ENCODE measurements around the gene SUFU.
"Not testable (repeated sequence)": the region's sequence is repeated elsewhere in the genome, so short reads cannot be mapped to it uniquely, and the experiment has no call there.

The SUFU gene

GRCh38 chr10:102650655-102651454, 147.1 kb downstream of the SUFU start:
- DNase-seq (ENCODE audit: low spot score) = no peak

GRCh38 chr10:102651455-102652169, 147.8 kb downstream of the SUFU start:
- DNase-seq (ENCODE audit: low spot score) = no peak

GRCh38 chr10:102652170-102652916, 148.6 kb downstream of the SUFU start:
- no peak for DNase-seq (ENCODE audit: low spot score)

GRCh38 chr10:102653060-102653459, 149.3 kb downstream of the SUFU start:
- DNase-seq (ENCODE audit: low spot score) = no peak

GRCh38 chr10:102654566-102654965, 150.8 kb downstream of the SUFU start:
- no peak for DNase-seq (ENCODE audit: low spot score)

GRCh38 chr10:102654969-102655368, 151.2 kb downstream of the SUFU start:
- no peak for DNase-seq (ENCODE audit: low spot score)

- no peak for DNase-seq (ENCODE audit: low spot score)
Observed at GRCh38 chr10:102656026-102656425, 152.3 kb downstream of the SUFU start.

- DNase-seq (ENCODE audit: low spot score) = no peak
Observed at GRCh38 chr10:102656791-102657371, 153.1 kb downstream of the SUFU start.

- DNase-seq (ENCODE audit: low spot score) = no peak
Observed at GRCh38 chr10:102657451-102657850, 153.7 kb downstream of the SUFU start.

- no peak for DNase-seq (ENCODE audit: low spot score)
Observed at GRCh38 chr10:102657984-102658724, 154.4 kb downstream of the SUFU start.

GRCh38 chr10:102658802-102659201, 155.0 kb downstream of the SUFU start:
- no peak for DNase-seq (ENCODE audit: low spot score)

- DNase-seq (ENCODE audit: low spot score) = no peak
Observed at GRCh38 chr10:102660888-102661657, 157.3 kb downstream of the SUFU start.

- no peak for DNase-seq (ENCODE audit: low spot score)
Observed at GRCh38 chr10:102661658-102662028, 157.9 kb downstream of the SUFU start.

- DNase-seq (ENCODE audit: low spot score) = no peak
Observed at GRCh38 chr10:102665904-102666509, 162.2 kb downstream of the SUFU start.

GRCh38 chr10:102667411-102667810, 163.6 kb downstream of the SUFU start:
- DNase-seq (ENCODE audit: low spot score) = not testable (repeated sequence)

GRCh38 chr10:102668326-102669107, 164.7 kb downstream of the SUFU start:
- DNase-seq (ENCODE audit: low spot score) = no peak

GRCh38 chr10:102669206-102670064, 165.7 kb downstream of the SUFU start:
- no peak for DNase-seq (ENCODE audit: low spot score)

- no peak for DNase-seq (ENCODE audit: low spot score)
Observed at GRCh38 chr10:102670065-102670670, 166.4 kb downstream of the SUFU start.

Data from globus pallidus (tissue), 1 donor.